CD14-positive monocyte (primary cell): ENCODE results near the gene TMEM30B. TPM values are rescaled to one million over a fixed set of nuclear protein-coding genes. Genes with fewer than 3 reads are reported as not detected.

Experiments used
- DNase-seq, 3 donors: peaks; one replicate each; pipeline ENCODE4 v3.0.0-alpha.2; 2011 to 2022
- H2AFZ ChIP-seq: 2 replicates; pipeline ENCODE4 v1.6.0; 2012; ENCODE audit warnings: mild to moderate bottlenecking, low read depth, low read length, inconsistent platforms; ENCODE audit not compliant: insufficient read depth, poor library complexity, severe bottlenecking
- H3K27ac ChIP-seq, 2 donors: 1 replicate in 1 of 2; 2 replicates in 1 of 2; pipeline ENCODE4 v1.5.1; 2012 to 2013; ENCODE audit warnings: low read length in 2 of 2, control low read depth in 1 of 2, inconsistent platforms in 1 of 2, low read depth in 1 of 2, mild to moderate bottlenecking in 1 of 2
- H3K27me3 ChIP-seq, 2 donors: one replicate each; pipeline versions ENCODE4 v1.6.0 to v1.6.1; 2011 to 2013; ENCODE audit warnings: low read length in 2 of 2; ENCODE audit not compliant: control insufficient read depth in 2 of 2, insufficient read depth in 2 of 2
- H3K36me3 ChIP-seq, 2 donors: replicated peaks in 1 of 2; 1 replicate in 1 of 2; 2 replicates in 1 of 2; pipeline versions ENCODE4 v1.5.1 to v1.6.1; 2012 to 2013; ENCODE audit warnings: low read length in 2 of 2, control low read depth in 1 of 2, inconsistent platforms in 1 of 2, mild to moderate bottlenecking in 1 of 2; ENCODE audit not compliant: insufficient read depth in 2 of 2, control insufficient read depth in 1 of 2
- H3K4me1 ChIP-seq, 2 donors: 1 replicate in 1 of 2; 2 replicates in 1 of 2; pipeline versions ENCODE4 v1.5.1 to v1.6.1; 2012 to 2013; ENCODE audit warnings: low read length in 2 of 2, control low read depth in 1 of 2, inconsistent platforms in 1 of 2, mild to moderate bottlenecking in 1 of 2, moderate library complexity in 1 of 2; ENCODE audit not compliant: insufficient read depth in 2 of 2, control insufficient read depth in 1 of 2
- H3K4me2 ChIP-seq: replicated peaks from 2 replicates; pipeline ENCODE3; 2012; ENCODE audit warnings: low read length, moderate library complexity, mild to moderate bottlenecking; ENCODE audit not compliant: poor library complexity, severe bottlenecking; ENCODE audit errors: extremely low read depth
- H3K4me3 ChIP-seq, 3 experiments: fragments of 200-600 bp in 1 of 3; sonication (generic) in 1 of 3; replicated peaks in 1 of 3; 1 replicate in 2 of 3; 2 replicates in 1 of 3; pipeline ENCODE4 v1.5.1; 2011 to 2013; ENCODE audit warnings: low read length in 3 of 3, mild to moderate bottlenecking in 3 of 3, control low read depth in 2 of 3, low read depth in 2 of 3, inconsistent platforms in 1 of 3, moderate library complexity in 1 of 3
- H3K79me2 ChIP-seq: 2 replicates; pipeline ENCODE4 v1.6.0; 2012; ENCODE audit warnings: mild to moderate bottlenecking, control low read depth, inconsistent platforms, low read length, moderate library complexity; ENCODE audit not compliant: insufficient read depth
- H3K9ac ChIP-seq: 2 replicates; pipeline ENCODE4 v1.6.0; 2017; ENCODE audit warnings: low read length, mild to moderate bottlenecking; ENCODE audit not compliant: insufficient read depth, poor library complexity, severe bottlenecking
- H3K9me3 ChIP-seq, 2 donors: replicated peaks in 1 of 2; 1 replicate in 1 of 2; 2 replicates in 1 of 2; pipeline versions ENCODE4 v1.5.1 to v1.6.1; 2012 to 2013; ENCODE audit warnings: low read length in 2 of 2, control low read depth in 1 of 2; ENCODE audit not compliant: control insufficient read depth in 1 of 2, insufficient read depth in 1 of 2
- H4K20me1 ChIP-seq: 2 replicates; pipeline ENCODE4 v1.6.0; 2012; ENCODE audit warnings: mild to moderate bottlenecking, low read length, control low read depth, moderate library complexity; ENCODE audit not compliant: insufficient read depth
- H3K27ac Mint-ChIP-seq, 7 donors: one replicate each; pipeline ENCODE4 v1.8.0; 2020; ENCODE audit warnings: mild to moderate bottlenecking in 7 of 7, mixed read lengths in 7 of 7, moderate library complexity in 6 of 7, inconsistent platforms in 2 of 7
- H3K27me3 Mint-ChIP-seq, 3 donors: one replicate each; pipeline ENCODE4 v1.8.0; 2021 to 2022; ENCODE audit warnings: low read depth in 3 of 3, mild to moderate bottlenecking in 3 of 3, mixed read lengths in 3 of 3, moderate library complexity in 3 of 3, inconsistent platforms in 1 of 3
- H3K36me3 Mint-ChIP-seq, 2 donors: one replicate each; pipeline ENCODE4 v1.8.0; 2020; ENCODE audit warnings: mixed read lengths in 2 of 2, inconsistent platforms in 1 of 2, mild to moderate bottlenecking in 1 of 2
- H3K4me1 Mint-ChIP-seq: one replicate; pipeline ENCODE4 v1.8.0; 2020; ENCODE audit warnings: mild to moderate bottlenecking, mixed read lengths
- H3K4me3 Mint-ChIP-seq, 2 donors: one replicate each; pipeline ENCODE4 v1.8.0; 2020; ENCODE audit warnings: mild to moderate bottlenecking in 2 of 2, mixed read lengths in 2 of 2, moderate library complexity in 1 of 2
- H3K9me3 Mint-ChIP-seq, 7 donors: one replicate each; pipeline ENCODE4 v1.8.0; 2020 to 2022; ENCODE audit warnings: mixed read lengths in 7 of 7, mild to moderate bottlenecking in 6 of 7, moderate library complexity in 6 of 7, inconsistent platforms in 2 of 7
- WGBS: methylation state at CpG from one replicate; pipeline ENCODE4 v1.1.5; 2013; ENCODE audit warnings: missing lambda C conversion rate; ENCODE audit not compliant: insufficient coverage; 5-methylcytosine and 5-hydroxymethylcytosine counted together
- intact Hi-C, 2 donors: fragments of 100-400 bp; cut with micrococcal nuclease; formaldehyde crosslinking; loops; one replicate each; pipeline versions ENCODE4 v1.15.0 to v1.15.1; 2023
- polyA plus RNA-seq, 3 donors: library from polyadenylated mRNA; depleted of rRNA in 1 of 3; unstranded in 2 of 3; stranded (reverse) in 1 of 3; fragments of 300-500 nt in 2 of 3; fragments of >200 nt in 1 of 3; fragmentation: Illumina TruSeq in 2 of 3; gene quantifications; 1 replicate in 2 of 3; 2 replicates in 1 of 3; pipeline ENCODE4 v1.2.3, GENCODE V29; 2012 to 2021
- TF ChIP-seq, protein P1 (sequence below): fragments of 200-600 bp; IDR thresholded peaks from one replicate; pipeline ENCODE4 v1.8.0; 2022; ENCODE audit warnings: antibody characterized with exemption, mild to moderate bottlenecking

The TMEM30B gene
- polyA plus RNA-seq, 3 donors, result not detected

DNA sequence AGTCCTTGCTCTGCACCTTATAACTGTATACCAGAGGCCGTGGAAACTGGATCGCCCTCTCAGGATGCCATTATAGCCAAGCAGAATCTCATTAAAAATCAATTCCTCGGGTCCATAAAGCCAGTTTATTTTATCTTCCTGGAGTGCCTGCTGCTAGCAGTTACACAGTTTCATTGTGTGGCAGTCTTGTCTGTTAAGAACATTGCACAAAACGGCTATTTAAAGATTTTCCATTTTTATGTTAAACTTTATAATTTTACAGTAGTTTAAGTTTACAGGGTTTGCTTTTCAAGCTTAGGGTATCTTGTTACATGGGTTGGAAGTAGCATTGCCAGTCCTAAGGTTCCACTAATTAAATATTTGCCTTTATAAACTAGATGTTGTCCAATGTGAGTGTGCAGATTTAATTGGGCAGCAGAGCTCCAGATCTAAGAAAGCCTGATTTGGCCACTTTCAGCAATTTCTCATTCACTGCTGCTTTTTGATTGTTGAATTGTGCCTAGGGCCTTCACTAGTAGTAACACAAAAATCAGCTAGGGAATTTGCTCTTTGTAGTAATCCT lies 17.0 kb downstream of the TMEM30B start:
- H3K27me3 ChIP-seq, result peaks cover 4 to 13% of the 10 kb centered on the region in 2 donors

GRCh38 chr14:61262082-61262481 lies 19.1 kb downstream of the TMEM30B start:
- Histone ChIP-seq H3K27ac (no peak overlapping the region), H3K79me2 (no peaks in the 10 kb centered on the region), H3K9me3 (no peaks in the 10 kb centered on the region), H3K27me3 (peaks cover 0 to 13% of the 10 kb centered on the region in 2 donors), H3K36me3 (no peaks in the 10 kb centered on the region), H2AFZ (no peak overlapping the region), H3K4me2 (no peak overlapping the region), H4K20me1 (no peaks in the 10 kb centered on the region), H3K4me1 (no peaks in the 10 kb centered on the region), H3K4me3 (no peak overlapping the region), H3K9ac (no peak overlapping the region)
- TF ChIP-seq, protein P1, sequence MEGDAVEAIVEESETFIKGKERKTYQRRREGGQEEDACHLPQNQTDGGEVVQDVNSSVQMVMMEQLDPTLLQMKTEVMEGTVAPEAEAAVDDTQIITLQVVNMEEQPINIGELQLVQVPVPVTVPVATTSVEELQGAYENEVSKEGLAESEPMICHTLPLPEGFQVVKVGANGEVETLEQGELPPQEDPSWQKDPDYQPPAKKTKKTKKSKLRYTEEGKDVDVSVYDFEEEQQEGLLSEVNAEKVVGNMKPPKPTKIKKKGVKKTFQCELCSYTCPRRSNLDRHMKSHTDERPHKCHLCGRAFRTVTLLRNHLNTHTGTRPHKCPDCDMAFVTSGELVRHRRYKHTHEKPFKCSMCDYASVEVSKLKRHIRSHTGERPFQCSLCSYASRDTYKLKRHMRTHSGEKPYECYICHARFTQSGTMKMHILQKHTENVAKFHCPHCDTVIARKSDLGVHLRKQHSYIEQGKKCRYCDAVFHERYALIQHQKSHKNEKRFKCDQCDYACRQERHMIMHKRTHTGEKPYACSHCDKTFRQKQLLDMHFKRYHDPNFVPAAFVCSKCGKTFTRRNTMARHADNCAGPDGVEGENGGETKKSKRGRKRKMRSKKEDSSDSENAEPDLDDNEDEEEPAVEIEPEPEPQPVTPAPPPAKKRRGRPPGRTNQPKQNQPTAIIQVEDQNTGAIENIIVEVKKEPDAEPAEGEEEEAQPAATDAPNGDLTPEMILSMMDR, result no peak
- intact Hi-C loops, result no loop called here
- peaks cover 11 to 18% (median 16%) of the 10 kb centered on the region in 3 donors for H3K27me3 Mint-ChIP-seq
- H3K36me3 Mint-ChIP-seq, result no peaks in the 10 kb centered on the region
- WGBS, result no CpG with 5 or more reads among the region's 4 CpGs
- no peak overlapping the region for H3K4me3 Mint-ChIP-seq
- no peak for DNase-seq
- H3K4me1 Mint-ChIP-seq, result no peaks in the 10 kb centered on the region
- H3K9me3 Mint-ChIP-seq, result no peaks in the 10 kb centered on the region
- no peak overlapping the region for H3K27ac Mint-ChIP-seq

More for the DNA sequence above, 17.0 kb downstream of the TMEM30B start:
- H2AFZ ChIP-seq, result no peak overlapping the region
- no peaks in the 10 kb centered on the region for H3K4me1 ChIP-seq
- H3K9ac ChIP-seq, result no peak overlapping the region
- no peak overlapping the region for H3K27ac ChIP-seq
- 100% methylated on average over 2 of the region's 4 CpGs for WGBS
- no peak overlapping the region for H3K4me3 ChIP-seq
- Mint-ChIP-seq H3K9me3 (no peaks in the 10 kb centered on the region), H3K27ac (no peak overlapping the region), H3K27me3 (peaks cover 17 to 25% (median 20%) of the 10 kb centered on the region in 3 donors), H3K4me3 (no peak overlapping the region), H3K36me3 (no peaks in the 10 kb centered on the region), H3K4me1 (no peaks in the 10 kb centered on the region)
- H3K9me3 ChIP-seq, result no peaks in the 10 kb centered on the region
- DNase-seq, result no peak
- intact Hi-C loops, result no loop called here
- no peaks in the 10 kb centered on the region for H3K36me3 ChIP-seq
- no peaks in the 10 kb centered on the region for H3K79me2 ChIP-seq
- H4K20me1 ChIP-seq, result no peaks in the 10 kb centered on the region
- H3K4me2 ChIP-seq, result no peak overlapping the region
- TF ChIP-seq, protein P1, result no peak
